Measurements from ENCODE around the gene CPSF6. TPM values are rescaled to one million over a fixed set of nuclear protein-coding genes. Genes with fewer than 3 reads are reported as not detected.
"Not testable (repeated sequence)": the region's sequence is repeated elsewhere in the genome, so short reads cannot be mapped to it uniquely, and the experiment has no call there.

Gene CPSF6
- total RNA-seq: 100 to 1,000 TPM; 103 to 113 TPM

GRCh38 chr12:69239352-69239921, at the start of gene CPSF6:
TSS of gene CPSF6 (plus strand) at chr12:69239569. CDS start at chr12:69239647, 78 bp downstream.
- ATAC-seq: peak; percentile 93
- no peaks in the 10 kb centered on the region for H3K9me3 Mint-ChIP-seq (ENCODE audit: low read depth)
- H3K27ac Mint-ChIP-seq: peak within 1 kb of the TSS; percentile 99
- DNase-seq: peak; percentile 97
- peaks cover 49% of the 10 kb centered on the region for H3K4me1 Mint-ChIP-seq
- peaks cover 11% of the 10 kb centered on the region for H3K36me3 Mint-ChIP-seq
- CTCF ChIA-PET: interaction anchor here (0.7 to 5.5 kb wide), 4 partner anchors 9 to 83 kb away, joined by 3 to 37 read pairs (median 4); no protein-coding TSS in a partner anchor
- no peaks in the 10 kb centered on the region for H3K27me3 Mint-ChIP-seq
- H3K4me3 Mint-ChIP-seq: peak within 1 kb of the TSS; percentile 97

- DNase-seq (no peak), ATAC-seq (no peak)
- Mint-ChIP-seq H3K4me1 (no peaks in the 10 kb centered on the region), H3K36me3 (peaks cover 11% of the 10 kb centered on the region), H3K27me3 (no peaks in the 10 kb centered on the region), H3K27ac (no peak overlapping the region), H3K9me3 (ENCODE audit: low read depth) (peaks cover 26% of the 10 kb centered on the region), H3K4me3 (no peak overlapping the region)
- CTCF ChIA-PET: interaction anchor here (2.3 kb wide), 1 partner anchor 40 kb away, joined by 7 read pairs; no protein-coding TSS in a partner anchor
Measured at GRCh38 chr12:69196302-69197288, 42.8 kb upstream of the CPSF6 start.

GRCh38 chr12:69199976-69200375, 39.4 kb upstream of the CPSF6 start:
- DNase-seq, ATAC-seq, H3K4me3 Mint-ChIP-seq, CTCF ChIA-PET, H3K4me1 Mint-ChIP-seq, H3K27me3 Mint-ChIP-seq, H3K27ac Mint-ChIP-seq: not testable (repeated sequence)
- Mint-ChIP-seq H3K9me3 (ENCODE audit: low read depth) (peaks cover 23% of the 10 kb centered on the region), H3K36me3 (peaks cover 11% of the 10 kb centered on the region)

GRCh38 chr12:69204191-69204590, 35.2 kb upstream of the CPSF6 start:
- no peak overlapping the region for H3K27ac Mint-ChIP-seq
- peaks cover 6% of the 10 kb centered on the region for H3K36me3 Mint-ChIP-seq
- CTCF ChIA-PET: no interaction called here
- DNase-seq (no peak), ATAC-seq (no peak)
- H3K4me1 Mint-ChIP-seq: no peaks in the 10 kb centered on the region
- peaks cover 26% of the 10 kb centered on the region for H3K9me3 Mint-ChIP-seq (ENCODE audit: low read depth)
- H3K27me3 Mint-ChIP-seq: no peaks in the 10 kb centered on the region
- no peak overlapping the region for H3K4me3 Mint-ChIP-seq

- CTCF ChIA-PET: no interaction called here
- no peaks in the 10 kb centered on the region for H3K36me3 Mint-ChIP-seq
Measured at GRCh38 chr12:69210661-69211060, 28.7 kb upstream of the CPSF6 start.

GRCh38 chr12:69211160-69211559, 28.2 kb upstream of the CPSF6 start:
- no peak overlapping the region for H3K27ac Mint-ChIP-seq
- ATAC-seq (no peak), DNase-seq (no peak)
- H3K4me3 Mint-ChIP-seq: no peak overlapping the region
- no peaks in the 10 kb centered on the region for H3K36me3 Mint-ChIP-seq
- CTCF ChIA-PET: no interaction called here
- H3K4me1 Mint-ChIP-seq: no peaks in the 10 kb centered on the region
- H3K9me3 Mint-ChIP-seq (ENCODE audit: low read depth): peaks cover 12% of the 10 kb centered on the region
- no peaks in the 10 kb centered on the region for H3K27me3 Mint-ChIP-seq

More at GRCh38 chr12:69210661-69211060, 28.7 kb upstream of the CPSF6 start:
- Mint-ChIP-seq H3K4me3 (no peak overlapping the region), H3K27ac (no peak overlapping the region), H3K27me3 (no peaks in the 10 kb centered on the region), H3K9me3 (ENCODE audit: low read depth) (peaks cover 12% of the 10 kb centered on the region), H3K4me1 (no peaks in the 10 kb centered on the region)
- DNase-seq (no peak), ATAC-seq (no peak)

- no peak for ATAC-seq
- H3K9me3 Mint-ChIP-seq (ENCODE audit: low read depth): no peaks in the 10 kb centered on the region
- no peak overlapping the region for H3K27ac Mint-ChIP-seq
- no peak overlapping the region for H3K4me3 Mint-ChIP-seq
- DNase-seq: no peak
- H3K36me3 Mint-ChIP-seq: no peaks in the 10 kb centered on the region
- CTCF ChIA-PET: no interaction called here
- no peaks in the 10 kb centered on the region for H3K4me1 Mint-ChIP-seq
- H3K27me3 Mint-ChIP-seq: no peaks in the 10 kb centered on the region
Measured at GRCh38 chr12:69214169-69214568, 25.2 kb upstream of the CPSF6 start.

GRCh38 chr12:69225251-69225910, 14.0 kb upstream of the CPSF6 start:
- Mint-ChIP-seq H3K27ac (no peak overlapping the region), H3K4me1 (no peaks in the 10 kb centered on the region), H3K36me3 (peaks cover 2% of the 10 kb centered on the region), H3K27me3 (no peaks in the 10 kb centered on the region), H3K9me3 (ENCODE audit: low read depth) (peaks cover 2% of the 10 kb centered on the region), H3K4me3 (no peak overlapping the region)
- no peak for ATAC-seq
- CTCF ChIA-PET: interaction anchor here (0.6 kb wide), 1 partner anchor 65 kb away, joined by 3 read pairs; no protein-coding TSS in a partner anchor
- DNase-seq: no peak

GRCh38 chr12:69231479-69231878, 7.9 kb upstream of the CPSF6 start:
- H3K4me3 Mint-ChIP-seq: no peak overlapping the region
- CTCF ChIA-PET: no interaction called here
- no peak overlapping the region for H3K27ac Mint-ChIP-seq
- H3K36me3 Mint-ChIP-seq: peaks cover 17% of the 10 kb centered on the region
- ATAC-seq (no peak), DNase-seq (no peak)
- H3K4me1 Mint-ChIP-seq: no peaks in the 10 kb centered on the region
- no peaks in the 10 kb centered on the region for H3K27me3 Mint-ChIP-seq
- H3K9me3 Mint-ChIP-seq (ENCODE audit: low read depth): peaks cover 16% of the 10 kb centered on the region

- peak overlapping the region; percentile 86 for H3K4me3 Mint-ChIP-seq
- H3K4me1 Mint-ChIP-seq: peaks cover 45% of the 10 kb centered on the region
- H3K9me3 Mint-ChIP-seq (ENCODE audit: low read depth): no peaks in the 10 kb centered on the region
- peak overlapping the region; percentile 96 for H3K27ac Mint-ChIP-seq
- CTCF ChIA-PET: interaction anchor here (1.5 to 5.5 kb wide), 2 partner anchors 13 to 83 kb away, joined by 3 to 37 read pairs; no protein-coding TSS in a partner anchor
- DNase-seq (no peak), ATAC-seq (peak; percentile 1)
- no peaks in the 10 kb centered on the region for H3K27me3 Mint-ChIP-seq
- H3K36me3 Mint-ChIP-seq: peaks cover 12% of the 10 kb centered on the region
Measured at GRCh38 chr12:69238589-69239351, 599 bp upstream of the CPSF6 start.

GRCh38 chr12:69239922-69240630, 707 bp downstream of the CPSF6 start:
- peak; percentile 60 for ATAC-seq
- CTCF ChIA-PET: interaction anchor here (0.7 to 5.5 kb wide), 5 partner anchors 9 to 84 kb away, joined by 3 to 37 read pairs (median 3); no protein-coding TSS in a partner anchor
- Mint-ChIP-seq H3K36me3 (peaks cover 14% of the 10 kb centered on the region), H3K27me3 (no peaks in the 10 kb centered on the region), H3K27ac (peak overlapping the region; percentile 99), H3K4me3 (peak overlapping the region; percentile 97), H3K4me1 (peaks cover 52% of the 10 kb centered on the region), H3K9me3 (ENCODE audit: low read depth) (no peaks in the 10 kb centered on the region)
- peak; percentile 54 for DNase-seq

- Mint-ChIP-seq H3K27me3 (no peaks in the 10 kb centered on the region), H3K9me3 (ENCODE audit: low read depth) (no peaks in the 10 kb centered on the region), H3K27ac (peak overlapping the region; percentile 99), H3K4me1 (peaks cover 55% of the 10 kb centered on the region), H3K4me3 (peak overlapping the region; percentile 97), H3K36me3 (peaks cover 14% of the 10 kb centered on the region)
- DNase-seq (peak; percentile 53), ATAC-seq (no peak)
- CTCF ChIA-PET: interaction anchor here (1.2 to 5.5 kb wide), 2 partner anchors 12 to 85 kb away, joined by 3 to 37 read pairs; no protein-coding TSS in a partner anchor
Measured at GRCh38 chr12:69240631-69240995, 1.2 kb downstream of the CPSF6 start.
